Dedifferentiated amniotic fluid mesenchymal stem cell (primary cell): Measurements from ENCODE around the gene IL18RAP.

ENCODE experiments used
- DNase-seq: peaks from one replicate; pipeline ENCODE4 v3.0.0-alpha.2; 2016; ENCODE audit errors: extremely low spot score

The IL18RAP gene, protein sequence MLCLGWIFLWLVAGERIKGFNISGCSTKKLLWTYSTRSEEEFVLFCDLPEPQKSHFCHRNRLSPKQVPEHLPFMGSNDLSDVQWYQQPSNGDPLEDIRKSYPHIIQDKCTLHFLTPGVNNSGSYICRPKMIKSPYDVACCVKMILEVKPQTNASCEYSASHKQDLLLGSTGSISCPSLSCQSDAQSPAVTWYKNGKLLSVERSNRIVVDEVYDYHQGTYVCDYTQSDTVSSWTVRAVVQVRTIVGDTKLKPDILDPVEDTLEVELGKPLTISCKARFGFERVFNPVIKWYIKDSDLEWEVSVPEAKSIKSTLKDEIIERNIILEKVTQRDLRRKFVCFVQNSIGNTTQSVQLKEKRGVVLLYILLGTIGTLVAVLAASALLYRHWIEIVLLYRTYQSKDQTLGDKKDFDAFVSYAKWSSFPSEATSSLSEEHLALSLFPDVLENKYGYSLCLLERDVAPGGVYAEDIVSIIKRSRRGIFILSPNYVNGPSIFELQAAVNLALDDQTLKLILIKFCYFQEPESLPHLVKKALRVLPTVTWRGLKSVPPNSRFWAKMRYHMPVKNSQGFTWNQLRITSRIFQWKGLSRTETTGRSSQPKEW

GRCh38 chr2:102422910-102423309, at the start of gene IL18RAP:
IL18RAP (plus strand) TSS chr2:102423160; CDS start chr2:102423278, 118 bp downstream.
- no peak for DNase-seq

DNA sequence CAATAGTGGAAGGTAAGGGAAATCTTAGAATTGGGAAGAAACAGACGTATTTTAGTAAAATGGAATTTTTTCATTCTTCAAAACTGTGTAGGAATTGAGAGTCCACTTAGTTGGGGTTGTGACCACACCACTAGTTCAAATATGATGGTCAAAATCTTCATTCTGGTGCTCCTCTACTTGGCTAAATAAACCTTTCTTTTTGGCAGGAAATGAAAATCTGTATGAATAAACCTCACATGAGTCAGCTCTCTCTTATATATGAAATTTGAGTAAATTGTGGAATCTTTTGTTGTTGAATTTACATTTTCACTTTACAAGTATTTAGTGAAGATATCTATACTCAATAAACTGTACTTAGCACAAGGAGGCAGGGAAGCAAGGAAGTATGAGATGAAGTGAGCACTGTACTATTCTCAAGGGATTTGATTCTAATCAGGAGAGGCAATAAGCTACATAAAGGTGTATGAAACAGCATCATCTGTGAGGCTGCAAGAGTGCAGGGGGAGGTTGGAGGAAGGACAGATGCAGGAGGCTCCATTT, 46.8 kb upstream of the IL18RAP start:
- no peak for DNase-seq

- DNase-seq = no peak
Observed at GRCh38 chr2:102383722-102384121, 39.2 kb upstream of the IL18RAP start.

DNA sequence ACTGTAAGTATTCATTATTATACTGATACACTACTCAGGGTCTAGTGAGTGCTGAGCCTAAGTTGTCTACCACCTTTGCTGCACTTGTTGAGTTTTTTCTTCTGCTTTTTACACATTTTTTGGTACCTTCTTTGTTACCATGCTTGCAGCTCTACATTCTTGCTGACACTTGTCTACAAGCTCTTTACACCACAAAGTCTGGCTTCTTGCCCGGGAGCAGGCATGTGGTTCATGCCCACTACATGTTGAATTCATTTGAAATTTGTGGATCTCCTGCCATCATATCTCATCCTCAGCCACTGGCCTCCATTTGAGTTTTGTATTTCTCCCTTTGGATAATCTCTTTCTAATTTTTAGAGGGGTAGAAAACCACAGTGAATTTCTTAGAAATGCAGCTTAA, 37.4 kb upstream of the IL18RAP start:
- no peak for DNase-seq

- DNase-seq = no peak
Observed at GRCh38 chr2:102386004-102386403, 37.0 kb upstream of the IL18RAP start.

- no peak for DNase-seq
Observed at GRCh38 chr2:102386867-102387541, 36.0 kb upstream of the IL18RAP start.

DNA sequence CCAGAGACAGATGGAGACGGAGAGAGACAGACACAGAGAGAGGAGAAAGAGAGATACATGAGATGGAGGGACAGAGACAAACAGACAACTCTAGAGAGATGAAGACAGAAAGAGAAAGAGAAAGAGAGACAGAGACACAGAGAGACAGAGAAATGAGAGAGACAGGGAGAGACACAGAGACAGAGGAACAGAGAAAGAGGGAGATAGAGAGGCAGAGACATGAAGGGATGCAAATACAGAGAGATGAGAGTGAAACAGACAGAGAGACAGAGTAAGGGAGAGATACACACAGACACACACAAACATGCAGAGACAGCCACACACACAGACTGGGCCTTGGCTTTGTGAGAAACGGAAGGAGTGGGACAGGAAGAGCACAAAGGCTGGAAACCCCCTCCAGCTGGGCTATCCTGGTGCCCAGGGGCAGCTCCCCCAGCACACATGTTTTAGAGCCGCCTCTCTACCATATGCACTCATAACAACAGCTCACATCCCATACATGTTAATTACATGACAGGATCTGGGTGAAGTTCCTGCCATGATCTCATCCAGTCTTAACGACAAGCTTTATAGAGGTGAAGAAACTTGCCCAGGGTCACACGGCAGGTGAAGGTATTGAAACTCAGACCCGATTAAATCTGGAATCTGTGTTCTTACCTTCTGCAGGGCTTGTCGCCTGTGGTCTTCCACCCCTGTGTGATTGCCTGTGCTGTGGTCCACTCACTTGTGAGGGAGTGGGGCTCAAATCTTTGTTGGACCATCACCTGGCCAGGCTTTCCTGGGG, 35.0 kb upstream of the IL18RAP start:
- no peak for DNase-seq

DNA sequence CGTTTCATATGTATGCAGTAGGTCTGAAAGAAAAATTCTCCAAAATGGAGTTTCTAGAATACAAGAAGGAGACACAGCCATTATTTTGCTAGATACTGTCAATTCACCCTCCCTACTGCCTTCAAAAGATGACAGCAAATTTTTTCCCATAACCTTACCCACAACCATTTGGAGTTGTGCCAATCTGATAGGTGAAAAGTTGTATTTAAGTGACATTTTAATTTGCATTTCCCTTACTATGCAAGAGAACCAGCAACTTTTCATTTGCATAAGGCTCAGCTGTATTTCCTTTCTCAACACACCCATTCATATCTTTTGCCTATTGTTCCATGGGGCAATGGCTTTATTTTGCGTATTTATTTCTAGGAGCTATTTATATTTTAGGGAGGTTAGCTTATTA, 31.4 kb upstream of the IL18RAP start:
- DNase-seq = no peak

DNA sequence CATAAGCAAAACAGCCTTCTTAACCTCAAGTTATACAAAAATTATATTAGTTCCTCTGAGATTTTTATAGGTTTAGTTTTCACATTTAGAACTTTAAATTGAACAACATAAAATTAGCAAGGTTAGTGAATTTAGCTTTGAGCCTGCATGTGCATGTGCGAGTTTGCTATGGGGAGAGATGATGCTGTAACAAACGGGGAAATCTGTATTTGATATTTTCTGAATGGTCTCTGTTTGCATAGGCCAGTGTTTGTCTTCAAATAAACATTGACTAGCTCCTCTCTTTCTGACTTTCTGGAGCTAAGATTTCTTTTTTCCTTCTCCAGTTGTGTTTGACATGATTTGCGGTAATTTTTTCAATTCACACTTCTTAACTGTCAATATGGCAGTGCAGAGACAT, 30.9 kb upstream of the IL18RAP start:
- no peak for DNase-seq

DNA sequence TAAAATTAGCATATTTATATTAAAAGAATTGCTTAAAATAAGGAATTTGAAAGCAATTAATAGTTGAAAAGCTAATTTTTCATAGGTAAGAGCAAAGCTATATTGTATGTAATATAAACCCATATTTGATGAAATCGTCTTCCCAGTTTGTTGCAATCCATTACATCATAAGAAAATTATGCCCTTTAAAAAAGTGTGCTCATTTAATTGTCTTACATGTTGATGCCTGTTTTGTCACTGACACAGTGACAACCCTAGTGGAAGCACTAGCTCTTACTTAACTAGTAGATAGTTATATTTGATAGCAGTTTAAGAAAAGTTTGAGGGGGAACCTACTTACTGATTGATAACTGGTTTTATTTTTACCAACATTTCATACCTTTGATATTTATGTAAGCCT, 30.0 kb upstream of the IL18RAP start:
- DNase-seq = no peak

- no peak for DNase-seq
Observed at GRCh38 chr2:102396012-102396411, 26.9 kb upstream of the IL18RAP start.

GRCh38 chr2:102397209-102397608, 25.8 kb upstream of the IL18RAP start:
- DNase-seq = no peak

DNA sequence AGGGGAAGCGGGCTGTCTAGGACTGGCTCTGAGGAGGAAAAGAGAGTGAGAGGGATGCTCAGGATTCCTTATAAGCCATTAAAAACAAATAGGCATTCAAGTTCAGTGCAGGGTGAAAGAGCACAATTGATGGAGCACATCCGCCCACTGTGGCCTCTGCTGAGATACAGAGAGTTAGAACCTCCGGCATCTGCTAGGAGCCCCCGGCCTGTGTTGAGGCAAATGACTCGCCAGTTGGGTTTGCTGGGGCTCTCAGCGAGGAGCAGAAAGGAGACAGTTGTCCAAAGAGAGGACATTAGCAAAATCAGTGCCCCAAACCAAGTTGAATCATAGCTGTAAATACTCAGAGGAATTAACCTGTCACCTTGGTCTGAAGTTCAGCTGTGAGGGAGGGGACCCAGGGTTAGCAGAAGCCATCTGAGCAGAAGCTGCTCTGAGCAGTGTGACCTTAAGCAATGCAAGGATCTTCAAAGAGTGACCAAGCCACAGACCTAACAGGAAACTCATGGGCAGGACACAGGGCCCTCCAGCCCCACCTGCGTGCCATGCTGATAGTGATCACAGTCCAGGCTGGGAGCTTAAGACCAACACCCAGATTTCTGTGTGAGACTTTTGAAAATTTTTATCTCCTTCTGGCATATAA, 23.3 kb upstream of the IL18RAP start:
- DNase-seq = no peak

DNA sequence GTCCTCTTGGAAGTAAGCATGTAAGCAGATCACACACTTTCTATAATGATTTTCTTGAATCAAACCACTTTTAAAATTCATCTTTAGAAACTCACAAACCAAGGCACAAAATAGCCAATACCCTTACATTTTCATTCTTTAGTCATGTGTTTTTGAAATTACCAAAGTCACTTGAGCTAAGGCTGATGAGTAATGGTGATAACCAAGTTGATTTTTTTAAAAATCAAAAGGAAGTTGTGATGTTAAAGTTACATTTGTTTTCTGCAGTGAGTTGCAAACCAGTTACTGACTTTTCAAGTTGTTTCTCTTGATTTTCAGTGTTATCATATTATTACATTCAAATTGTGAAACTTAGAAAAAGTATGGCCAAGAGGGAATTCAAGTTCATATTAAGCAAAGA, 21.5 kb upstream of the IL18RAP start:
- no peak for DNase-seq

DNA sequence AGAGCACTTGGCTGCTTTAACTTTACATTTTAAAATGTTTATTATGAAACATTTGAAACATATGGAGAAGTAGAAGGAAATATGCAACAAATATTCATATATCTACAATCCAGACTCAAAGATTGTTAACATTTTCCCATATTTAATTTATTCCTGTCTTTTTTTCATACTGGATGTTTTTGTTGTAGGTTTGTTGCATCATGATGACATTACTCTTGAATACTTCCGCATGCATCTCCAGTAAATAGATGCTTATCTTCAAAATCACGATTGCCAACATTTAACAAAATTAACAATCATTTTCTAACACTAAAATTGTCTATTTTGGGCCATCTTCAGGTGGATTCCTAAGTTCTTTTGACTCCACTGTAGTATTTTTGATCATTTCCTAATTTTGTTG, 21.1 kb upstream of the IL18RAP start:
- DNase-seq = no peak

GRCh38 chr2:102410952-102411351, 12.0 kb upstream of the IL18RAP start:
- no peak for DNase-seq

- no peak for DNase-seq
Observed at GRCh38 chr2:102412199-102412598, 10.8 kb upstream of the IL18RAP start.

DNA sequence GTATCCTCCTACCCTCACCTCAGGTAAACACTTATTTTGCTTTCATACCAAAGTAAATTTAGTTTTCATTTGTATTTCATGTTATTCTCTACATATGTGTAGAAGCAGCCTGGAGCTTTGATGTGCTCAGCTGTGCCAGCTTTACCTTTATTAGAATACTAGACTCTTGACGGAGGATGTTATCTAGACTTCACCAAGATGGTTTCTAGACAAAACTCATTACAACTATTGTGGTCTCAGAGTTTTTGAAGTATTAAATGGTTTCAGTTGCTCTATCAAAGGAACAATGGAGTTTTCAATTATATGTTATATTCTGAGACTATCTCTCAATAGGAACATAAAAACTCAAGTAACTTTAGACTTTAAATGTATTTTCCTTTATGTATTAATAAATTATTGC, 5.0 kb upstream of the IL18RAP start:
- DNase-seq = no peak

DNA sequence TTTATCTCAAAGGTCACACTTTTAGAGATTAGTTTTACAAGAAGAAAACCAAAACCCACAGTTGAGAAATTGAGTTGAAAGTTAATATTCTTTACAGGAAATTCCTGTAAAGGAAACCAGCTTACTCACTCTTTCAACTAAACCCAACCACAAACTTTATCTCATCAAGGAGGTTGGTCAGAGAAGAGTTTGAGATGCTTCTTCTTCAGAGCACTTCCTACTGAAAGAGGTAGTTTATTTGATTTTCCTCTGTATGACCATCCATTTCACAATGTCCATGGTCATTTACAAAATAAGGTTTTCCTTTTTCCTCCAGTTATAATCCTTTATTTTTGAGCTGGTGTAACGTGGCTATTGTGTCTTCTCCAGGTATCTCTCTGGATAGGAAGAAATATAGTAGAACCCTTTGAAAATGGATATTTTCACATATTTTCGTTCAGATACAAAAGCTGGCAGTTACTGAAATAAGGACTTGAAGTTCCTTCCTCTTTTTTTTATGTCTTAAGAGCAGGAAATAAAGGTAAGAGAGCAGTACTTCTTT, 4.5 kb upstream of the IL18RAP start:
- DNase-seq = no peak

GRCh38 chr2:102420290-102420689, 2.7 kb upstream of the IL18RAP start:
- no peak for DNase-seq
